Astrocyte of the hippocampus (primary cell): ENCODE results near the gene PIM1.
A peak's percentile ranks its signal among the peaks of the same experiment; 100 is the strongest.
"Not testable (repeated sequence)": the region's sequence is repeated elsewhere in the genome, so short reads cannot be mapped to it uniquely, and the experiment has no call there.

Experiments used
- DNase-seq: peaks from one replicate; pipeline ENCODE4 v3.0.0; 2011; ENCODE audit warnings: low read depth, low spot score

PIM1 gene

GRCh38 chr6:37171201-37171969, 1.4 kb downstream of the PIM1 start:
- peak; percentile 69 for DNase-seq

- DNase-seq, result peak; percentile 95
These were observed 2.2 kb downstream of the PIM1 start for GRCh38 chr6:37171970-37172812.

- no peak for DNase-seq
These were observed 3.0 kb downstream of the PIM1 start for GRCh38 chr6:37172912-37173492.

GRCh38 chr6:37173493-37174195, 3.7 kb downstream of the PIM1 start:
- no peak for DNase-seq

GRCh38 chr6:37174196-37174514, 4.2 kb downstream of the PIM1 start:
- DNase-seq, result no peak

- DNase-seq, result no peak
These were observed 4.8 kb downstream of the PIM1 start for GRCh38 chr6:37174515-37175331.

GRCh38 chr6:37175332-37176267, 5.6 kb downstream of the PIM1 start:
- no peak for DNase-seq

GRCh38 chr6:37176268-37177076, 6.5 kb downstream of the PIM1 start:
- DNase-seq, result no peak

GRCh38 chr6:37177077-37177934, 7.4 kb downstream of the PIM1 start:
- DNase-seq, result no peak

- DNase-seq, result no peak
These were observed 8.1 kb downstream of the PIM1 start for GRCh38 chr6:37177935-37178517.

GRCh38 chr6:37180075-37180474, 10.1 kb downstream of the PIM1 start:
- no peak for DNase-seq

GRCh38 chr6:37180610-37181009, 10.7 kb downstream of the PIM1 start:
- DNase-seq, result not testable (repeated sequence)

- no peak for DNase-seq
These were observed 13.0 kb downstream of the PIM1 start for GRCh38 chr6:37182736-37183590.

GRCh38 chr6:37185949-37186720, 16.2 kb downstream of the PIM1 start:
- DNase-seq, result not testable (repeated sequence)

GRCh38 chr6:37187321-37188022, 17.5 kb downstream of the PIM1 start:
- no peak for DNase-seq
